NCI-H146 treated with DMSO at 0.1 percent for 48 hours (cell line): ENCODE data around the gene HMGB4.

ENCODE experiments used
- DNase-seq: peaks from one replicate; lab custom pipeline; 2025; ENCODE audit not compliant: unreplicated experiment; lab: John Stamatoyannopoulos, UW

HMGB4 gene

DNA sequence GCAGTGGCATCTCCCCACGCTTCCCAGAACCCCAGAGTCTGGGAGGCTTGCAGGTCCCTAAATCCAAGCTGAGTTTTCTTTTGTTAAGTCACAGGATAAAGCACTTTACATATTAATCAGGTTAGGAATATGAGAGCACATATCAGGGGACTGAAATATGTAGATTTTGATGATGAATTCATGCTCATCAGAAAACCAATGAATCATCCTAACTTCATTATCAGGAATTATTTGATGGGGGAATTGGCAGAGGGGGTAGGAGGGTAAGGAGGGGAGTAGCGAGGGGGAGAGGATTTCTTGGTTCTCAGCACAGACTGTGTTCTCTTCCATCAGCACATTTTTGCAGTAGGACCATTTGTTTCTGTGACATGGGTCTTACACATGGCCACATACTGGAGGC is 32.1 kb downstream of the HMGB4 start:
- DNase-seq = no peak

DNA sequence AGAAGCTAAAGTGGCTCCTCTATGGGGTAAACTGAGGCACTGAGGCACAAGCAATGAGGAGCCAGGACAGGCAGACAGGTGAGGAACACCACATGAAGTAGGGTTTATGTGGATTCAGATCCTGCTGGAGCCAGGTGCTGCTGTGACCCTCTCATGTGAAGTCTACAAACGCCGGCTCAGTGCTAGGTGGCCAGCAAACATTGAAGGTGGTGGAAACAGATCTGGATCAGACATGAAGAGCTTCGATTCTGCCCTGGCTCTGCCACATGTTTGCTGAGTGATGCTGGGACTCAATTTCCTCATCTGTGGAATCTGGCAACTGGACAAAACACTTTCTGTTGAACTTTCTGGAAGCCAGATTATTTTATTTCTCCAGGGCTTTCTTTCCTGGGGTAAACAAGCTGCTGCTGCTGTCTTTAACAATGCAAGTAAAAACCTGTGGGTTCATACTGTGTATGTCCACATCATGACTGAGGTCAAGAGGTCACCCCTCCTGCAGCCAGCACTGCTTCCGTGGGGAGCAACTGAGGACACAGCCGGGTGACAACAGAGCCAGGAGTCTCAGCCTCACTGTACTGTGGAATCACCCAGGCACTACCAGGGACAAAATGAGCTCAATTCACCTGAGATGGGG is 33.3 kb downstream of the HMGB4 start:
- DNase-seq = no peak

DNA sequence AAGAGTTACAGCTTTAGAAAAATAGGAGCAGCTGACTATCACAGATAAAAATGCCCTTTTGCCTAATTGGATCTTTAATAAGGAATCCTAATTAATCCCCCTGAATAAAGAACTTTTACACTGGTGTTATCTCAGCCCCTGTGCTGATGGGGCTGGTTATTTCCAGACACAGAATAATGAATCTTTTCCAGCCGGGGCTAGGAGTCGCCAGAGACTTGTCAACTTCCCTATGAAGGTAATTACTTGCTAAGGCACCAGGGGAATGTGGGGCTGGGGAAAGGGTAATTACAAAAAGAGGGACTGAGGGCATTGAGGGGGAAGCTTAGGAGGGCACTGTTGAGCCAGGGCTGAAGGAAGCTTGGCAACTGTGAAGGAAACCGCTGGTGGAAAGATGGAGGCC is 34.5 kb downstream of the HMGB4 start:
- DNase-seq = no peak

DNA sequence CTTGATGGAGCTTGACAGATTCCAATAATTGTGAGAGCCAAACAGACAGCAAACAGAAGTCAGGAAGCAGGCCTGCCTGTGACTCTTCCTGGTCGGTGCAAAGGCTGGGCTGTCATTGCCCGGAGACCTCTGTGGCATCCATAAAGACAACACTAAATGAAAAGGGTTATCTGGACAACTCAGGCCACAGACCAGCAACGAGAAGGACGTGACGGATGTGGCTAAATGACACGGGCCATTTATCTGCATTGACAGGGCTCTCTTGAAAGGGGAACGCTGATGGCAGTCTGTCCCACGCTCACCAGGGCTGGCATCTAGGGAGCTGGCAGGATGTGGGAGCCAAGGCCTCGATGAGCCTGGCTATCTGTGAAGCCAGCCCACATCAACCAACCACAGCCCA is 35.0 kb downstream of the HMGB4 start:
- no peak for DNase-seq

DNA sequence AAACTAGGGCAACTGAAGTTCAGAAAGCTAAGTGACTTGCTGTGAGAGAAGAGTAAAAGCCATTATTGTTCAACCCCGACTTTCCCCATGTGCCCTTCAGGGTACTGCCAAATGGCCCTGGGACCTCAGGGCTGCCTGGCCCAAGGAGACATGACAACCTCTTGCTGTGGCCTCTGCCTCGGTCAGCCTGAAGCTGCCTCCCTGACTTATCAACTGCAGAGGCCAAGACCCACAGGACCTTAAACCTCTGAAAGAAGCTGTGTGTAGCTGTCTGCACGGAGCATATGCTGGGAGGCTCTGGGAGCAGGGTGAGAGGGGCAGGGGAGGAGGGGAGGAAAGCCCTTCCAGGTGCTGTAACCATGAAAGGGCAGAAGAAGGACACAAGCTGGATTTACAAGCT is 35.9 kb downstream of the HMGB4 start:
- DNase-seq = no peak

DNA sequence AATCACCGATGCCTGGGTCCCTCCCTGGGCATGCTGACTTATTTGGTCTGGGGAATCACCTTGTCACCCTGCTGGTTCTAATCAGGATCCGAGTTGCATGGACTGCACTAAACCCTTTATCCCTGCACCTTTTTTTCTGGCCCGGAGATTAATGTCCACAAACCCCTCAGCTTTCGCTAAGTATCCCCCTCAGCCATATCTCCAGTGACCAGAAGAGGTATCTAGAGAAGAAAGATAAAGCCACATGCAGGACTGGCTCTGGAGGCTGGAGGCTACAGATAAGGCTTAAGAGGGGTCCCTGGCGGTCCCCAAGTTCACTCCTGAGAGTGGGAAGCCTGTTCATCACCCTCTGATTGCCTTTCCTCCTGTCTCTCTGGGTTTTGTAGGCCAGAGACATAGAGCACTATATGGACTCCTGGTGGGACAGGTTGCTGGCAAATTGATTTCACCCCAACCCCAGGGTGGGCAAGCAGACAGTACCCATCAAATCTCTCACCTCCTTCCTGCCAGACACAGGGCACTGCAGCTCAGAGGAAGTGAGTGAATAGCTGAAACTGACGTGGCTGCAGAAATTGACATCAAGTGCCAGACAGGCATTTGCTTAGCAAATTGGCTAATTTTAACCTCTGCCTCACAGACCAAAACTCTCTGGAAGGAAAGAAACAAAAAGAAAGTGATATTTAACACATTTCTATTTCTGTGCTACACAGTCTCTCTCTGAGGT is 38.8 kb downstream of the HMGB4 start:
- no peak for DNase-seq

DNA sequence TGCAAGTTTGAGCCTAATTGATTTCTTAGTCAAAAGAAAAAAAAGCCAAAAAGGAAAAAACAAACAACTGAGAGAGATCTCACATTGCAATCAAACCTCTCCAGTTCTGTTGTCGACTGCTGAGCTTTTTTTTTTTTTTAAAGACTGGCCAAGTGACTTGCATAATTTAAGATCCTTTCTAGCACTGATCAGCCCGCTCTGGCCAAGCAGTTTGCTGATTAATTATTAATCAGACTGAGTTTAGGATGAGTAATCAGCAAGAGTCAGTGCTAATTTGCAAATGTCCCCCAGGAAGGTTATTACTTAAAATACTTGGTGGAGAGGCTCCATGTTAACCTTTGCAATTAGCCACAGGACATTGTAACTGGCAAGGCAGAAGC is 39.3 kb downstream of the HMGB4 start:
- no peak for DNase-seq

DNA sequence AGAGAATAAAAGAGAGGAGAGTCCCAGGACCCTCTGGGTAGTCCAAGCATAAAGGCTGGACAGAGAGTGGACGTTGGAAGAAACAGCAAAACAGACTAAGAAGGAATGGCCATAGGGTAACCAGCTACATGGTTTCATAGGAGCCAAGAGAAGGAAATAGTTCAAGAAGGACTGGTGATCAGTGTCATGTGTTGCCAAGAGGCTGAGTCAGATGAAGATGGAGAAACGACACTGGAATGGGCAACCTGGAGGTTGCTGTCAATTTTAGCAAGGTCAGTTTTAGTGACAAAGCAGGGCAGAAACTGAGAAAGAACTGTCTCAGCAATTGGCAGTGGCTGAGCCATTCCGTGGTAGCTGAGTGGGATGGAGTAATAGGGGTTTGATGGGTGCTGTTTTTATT is 41.4 kb downstream of the HMGB4 start:
- DNase-seq = no peak

DNA sequence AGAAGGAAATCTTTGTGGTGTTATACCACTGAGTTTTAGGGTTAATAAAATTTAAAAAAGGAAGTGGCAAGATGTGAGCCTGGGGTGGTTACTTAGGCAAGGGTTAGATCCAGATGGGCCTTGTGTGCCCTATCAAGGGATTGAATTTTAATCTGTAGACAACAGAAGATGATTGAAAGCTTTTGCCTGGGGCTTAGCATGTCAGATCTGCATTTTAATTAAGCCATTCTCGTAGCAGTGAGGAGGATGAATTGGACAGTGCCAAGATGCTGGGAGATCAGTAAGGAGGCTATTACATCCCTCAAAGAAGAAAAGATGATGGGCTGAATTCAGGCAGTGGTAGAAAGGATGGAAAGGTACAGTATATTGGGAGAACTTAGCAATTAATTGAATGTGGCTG is 42.3 kb downstream of the HMGB4 start:
- no peak for DNase-seq

DNA sequence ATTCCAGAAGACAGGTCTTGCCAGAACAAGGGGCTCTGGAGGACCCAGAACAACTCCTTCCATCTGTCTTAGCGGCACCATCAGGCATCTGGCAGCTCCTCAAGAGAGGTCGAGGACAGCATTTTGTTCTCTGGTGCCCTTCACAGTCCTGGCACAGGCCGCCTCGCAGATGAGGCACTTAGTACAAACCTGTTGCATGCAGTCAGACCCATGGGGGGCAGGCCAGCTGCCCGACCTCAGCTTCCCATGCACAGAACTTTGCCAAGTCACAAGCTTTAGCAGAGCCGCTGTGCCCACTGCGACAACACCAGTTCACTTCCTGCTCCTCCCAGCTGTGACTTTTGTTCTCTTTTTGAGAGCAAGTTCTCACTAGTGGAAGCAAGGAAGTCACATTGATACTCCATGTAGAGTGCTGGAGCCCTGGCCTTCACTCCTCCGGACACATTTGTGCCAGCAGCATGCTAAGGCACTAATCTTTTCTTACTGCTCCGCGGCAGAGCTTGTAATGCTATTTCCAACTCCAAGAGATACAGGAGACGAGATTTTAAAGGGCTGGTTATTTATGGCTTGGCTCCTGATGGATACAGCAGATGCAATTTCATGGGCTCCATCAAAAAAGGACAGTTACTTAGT is 44.6 kb downstream of the HMGB4 start:
- no peak for DNase-seq
